ENCODE data around the gene CAPN12.

Gene CAPN12

DNA sequence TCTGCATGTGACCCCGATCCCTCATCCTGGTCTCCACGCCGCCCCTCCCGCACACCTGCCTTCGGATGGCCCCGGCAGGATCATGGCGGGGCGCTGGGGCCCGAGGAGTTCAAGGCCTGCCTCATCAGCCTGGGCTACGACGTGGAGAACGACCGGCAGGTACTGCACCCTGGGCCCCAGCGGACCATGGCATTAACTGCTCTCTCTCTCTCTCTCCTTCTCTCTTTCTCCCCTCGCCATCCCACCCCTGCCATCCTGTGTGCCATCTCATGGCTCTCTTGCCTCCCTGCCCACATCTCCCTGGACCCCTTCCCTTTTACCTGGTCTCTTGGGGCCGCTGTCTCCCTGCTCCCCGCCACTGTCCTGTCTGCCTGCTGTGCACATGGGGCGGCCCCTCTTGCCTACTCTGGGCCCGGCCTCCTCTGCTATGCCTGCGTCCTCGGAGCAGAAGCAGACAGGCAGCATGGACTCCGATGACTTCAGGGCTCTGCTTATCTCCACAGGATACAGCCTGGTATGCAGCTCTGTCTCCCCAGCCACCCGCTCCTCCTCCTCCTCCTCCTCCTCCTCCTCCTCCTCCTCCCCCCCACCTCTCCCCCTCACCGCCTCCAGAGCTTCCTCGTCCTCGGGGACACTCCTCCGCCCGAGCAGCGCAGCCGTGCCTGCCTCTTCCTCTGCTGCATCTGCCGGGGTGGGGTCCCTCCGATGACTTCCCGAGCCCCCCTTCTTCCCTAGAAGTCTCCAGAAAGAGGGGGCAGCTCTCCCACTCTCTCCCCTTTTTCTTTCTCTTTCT, 16.2 kb downstream of the CAPN12 start:
- Histone ChIP-seq H3K36me3 (ENCODE audit: control insufficient read depth, insufficient read depth, low read length) (peaks cover 35% of the 10 kb centered on the region), H3K4me3 (replicated peaks; ENCODE audit: low read depth, low read length) (no peak overlapping the region), H3K27me3 (replicated peaks; ENCODE audit: control insufficient read depth, insufficient read depth, low read length) (no peaks in the 10 kb centered on the region)
- DNase-seq (ENCODE audit: extremely low read depth, insufficient read length): no peak
- TF ChIP-seq, protein P1, sequence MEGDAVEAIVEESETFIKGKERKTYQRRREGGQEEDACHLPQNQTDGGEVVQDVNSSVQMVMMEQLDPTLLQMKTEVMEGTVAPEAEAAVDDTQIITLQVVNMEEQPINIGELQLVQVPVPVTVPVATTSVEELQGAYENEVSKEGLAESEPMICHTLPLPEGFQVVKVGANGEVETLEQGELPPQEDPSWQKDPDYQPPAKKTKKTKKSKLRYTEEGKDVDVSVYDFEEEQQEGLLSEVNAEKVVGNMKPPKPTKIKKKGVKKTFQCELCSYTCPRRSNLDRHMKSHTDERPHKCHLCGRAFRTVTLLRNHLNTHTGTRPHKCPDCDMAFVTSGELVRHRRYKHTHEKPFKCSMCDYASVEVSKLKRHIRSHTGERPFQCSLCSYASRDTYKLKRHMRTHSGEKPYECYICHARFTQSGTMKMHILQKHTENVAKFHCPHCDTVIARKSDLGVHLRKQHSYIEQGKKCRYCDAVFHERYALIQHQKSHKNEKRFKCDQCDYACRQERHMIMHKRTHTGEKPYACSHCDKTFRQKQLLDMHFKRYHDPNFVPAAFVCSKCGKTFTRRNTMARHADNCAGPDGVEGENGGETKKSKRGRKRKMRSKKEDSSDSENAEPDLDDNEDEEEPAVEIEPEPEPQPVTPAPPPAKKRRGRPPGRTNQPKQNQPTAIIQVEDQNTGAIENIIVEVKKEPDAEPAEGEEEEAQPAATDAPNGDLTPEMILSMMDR (IDR thresholded peaks at IDR 0.05; ENCODE audit: insufficient read depth, low read length, poor library complexity, severe bottlenecking): no peak

DNA sequence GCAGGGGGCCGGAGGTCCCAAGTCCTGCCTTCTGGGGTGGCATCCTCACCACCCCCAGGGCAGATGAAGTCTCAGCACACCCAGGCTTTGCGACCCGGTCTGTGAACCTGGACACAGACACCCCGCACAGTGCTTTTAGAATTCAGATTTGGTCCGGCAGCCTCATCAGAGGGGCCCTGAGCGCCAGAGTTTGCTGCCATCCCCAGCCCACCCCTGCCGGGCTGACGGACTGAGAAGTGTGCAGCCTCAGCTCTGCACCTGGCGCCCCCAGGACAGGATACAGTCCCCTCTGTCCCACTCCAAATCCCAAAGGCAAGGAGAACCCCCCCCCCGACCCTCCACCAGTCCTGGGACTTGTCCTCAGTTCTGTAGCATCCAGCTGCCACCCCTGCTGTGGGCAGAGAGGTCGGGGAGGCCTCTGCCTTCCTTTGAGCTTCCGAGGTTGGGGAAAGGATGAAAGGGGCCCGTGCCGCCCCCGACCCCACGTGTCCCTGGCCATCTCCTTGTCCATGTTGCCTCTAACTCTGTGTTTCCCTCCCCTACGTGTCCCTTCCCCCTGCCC, 16.9 kb downstream of the CAPN12 start:
- TF ChIP-seq, protein P1 (IDR thresholded peaks at IDR 0.05; ENCODE audit: insufficient read depth, low read length, poor library complexity, severe bottlenecking): no peak
- no peak for DNase-seq (ENCODE audit: extremely low read depth, insufficient read length)
- Histone ChIP-seq H3K27me3 (replicated peaks; ENCODE audit: control insufficient read depth, insufficient read depth, low read length) (no peaks in the 10 kb centered on the region), H3K36me3 (ENCODE audit: control insufficient read depth, insufficient read depth, low read length) (peaks cover 38% of the 10 kb centered on the region), H3K4me3 (replicated peaks; ENCODE audit: low read depth, low read length) (no peak overlapping the region)

DNA sequence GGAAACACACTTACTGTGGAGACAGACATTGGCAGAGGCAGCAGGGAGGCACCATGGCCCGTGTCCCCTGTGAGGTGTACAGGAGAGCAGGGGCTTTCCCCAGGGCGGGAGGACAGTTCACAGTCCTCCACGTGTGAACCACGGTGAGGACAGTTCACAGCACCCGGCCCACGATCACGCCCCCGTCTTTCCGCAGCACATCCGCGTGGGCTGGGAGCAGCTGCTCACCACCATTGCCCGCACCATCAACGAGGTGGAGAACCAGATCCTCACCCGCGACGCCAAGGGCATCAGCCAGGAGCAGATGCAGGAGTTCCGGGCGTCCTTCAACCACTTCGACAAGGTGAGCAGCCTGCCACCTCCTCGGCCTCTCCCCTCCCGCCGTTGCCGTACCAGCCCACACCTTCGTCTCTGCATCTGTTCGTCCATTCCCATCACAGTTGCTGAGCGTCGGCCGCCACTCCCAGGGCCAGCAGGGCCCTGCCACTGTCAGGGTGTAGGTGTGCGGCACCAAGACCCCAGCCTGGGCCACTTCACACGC, 17.4 kb downstream of the CAPN12 start:
- TF ChIP-seq, protein P1 (IDR thresholded peaks at IDR 0.05; ENCODE audit: insufficient read depth, low read length, poor library complexity, severe bottlenecking): no peak
- Histone ChIP-seq H3K4me3 (replicated peaks; ENCODE audit: low read depth, low read length) (no peak overlapping the region), H3K36me3 (ENCODE audit: control insufficient read depth, insufficient read depth, low read length) (peaks cover 43% of the 10 kb centered on the region), H3K27me3 (replicated peaks; ENCODE audit: control insufficient read depth, insufficient read depth, low read length) (no peaks in the 10 kb centered on the region)
- DNase-seq (ENCODE audit: extremely low read depth, insufficient read length): no peak

DNA sequence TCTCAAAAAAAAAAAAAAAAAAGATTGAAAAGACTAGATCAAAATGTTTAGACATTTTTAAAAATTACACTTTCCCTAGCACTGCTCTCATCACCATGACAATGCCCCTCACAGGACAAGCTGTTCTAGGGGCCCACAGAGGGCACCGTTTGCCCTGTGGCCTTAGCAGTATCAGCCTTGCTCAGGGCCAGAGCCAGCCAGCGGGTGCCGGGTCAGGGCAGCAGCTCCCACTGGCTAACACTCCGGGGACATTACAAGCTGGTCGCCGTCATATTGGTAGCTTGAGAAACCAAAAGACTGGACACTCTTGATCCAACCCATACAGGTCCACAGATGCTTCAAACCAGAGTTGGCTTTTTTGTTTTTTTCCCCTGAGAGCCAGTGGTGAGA, 18.0 kb downstream of the CAPN12 start:
- Histone ChIP-seq H3K27me3 (replicated peaks; ENCODE audit: control insufficient read depth, insufficient read depth, low read length) (no peaks in the 10 kb centered on the region), H3K36me3 (ENCODE audit: control insufficient read depth, insufficient read depth, low read length) (peaks cover 48% of the 10 kb centered on the region), H3K4me3 (replicated peaks; ENCODE audit: low read depth, low read length) (no peak overlapping the region)
- TF ChIP-seq, protein P1 (IDR thresholded peaks at IDR 0.05; ENCODE audit: insufficient read depth, low read length, poor library complexity, severe bottlenecking): no peak
- no peak for DNase-seq (ENCODE audit: extremely low read depth, insufficient read length)

DNA sequence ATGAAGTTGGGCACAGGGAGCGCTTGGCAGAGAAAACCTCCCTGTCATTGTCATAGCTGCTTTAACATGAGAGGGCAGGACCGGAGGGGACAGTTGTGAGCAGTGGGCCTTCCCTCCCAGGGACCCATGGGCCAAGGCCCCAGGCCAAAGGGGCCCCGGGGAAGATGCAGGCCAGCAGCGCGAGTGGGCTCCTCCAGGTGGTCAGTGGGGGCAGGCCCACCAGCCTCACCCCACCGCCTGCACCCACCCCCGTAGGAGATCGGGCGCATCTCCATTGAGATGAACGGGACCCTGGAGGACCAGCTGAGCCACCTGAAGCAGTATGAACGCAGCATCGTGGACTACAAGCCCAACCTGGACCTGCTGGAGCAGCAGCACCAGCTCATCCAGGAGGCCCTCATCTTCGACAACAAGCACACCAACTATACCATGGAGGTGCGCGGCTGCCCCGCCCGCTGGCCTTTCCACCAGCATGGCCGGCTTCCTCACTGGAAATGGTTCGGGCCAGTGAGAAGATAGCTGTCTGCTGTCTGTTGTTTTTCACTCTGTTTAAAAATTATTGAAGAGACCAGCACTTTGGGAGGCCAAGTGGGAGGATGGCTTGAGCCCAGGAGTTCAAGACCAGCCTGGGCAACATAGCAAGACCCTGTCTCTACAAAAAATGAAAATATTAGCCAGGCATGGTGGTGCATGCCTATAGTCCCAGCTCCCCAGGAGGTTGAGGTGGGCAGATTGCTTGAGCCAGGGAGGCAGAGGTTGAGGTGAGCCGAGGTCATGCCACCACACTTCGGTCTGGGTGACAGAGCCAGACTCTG, 18.6 kb downstream of the CAPN12 start:
- no peak for DNase-seq (ENCODE audit: extremely low read depth, insufficient read length)
- H3K36me3 ChIP-seq (ENCODE audit: control insufficient read depth, insufficient read depth, low read length): peaks cover 46% of the 10 kb centered on the region

More for the DNA sequence above, 18.6 kb downstream of the CAPN12 start:
- H3K27me3 ChIP-seq (replicated peaks; ENCODE audit: control insufficient read depth, insufficient read depth, low read length): no peaks in the 10 kb centered on the region
- TF ChIP-seq, protein P1 (IDR thresholded peaks at IDR 0.05; ENCODE audit: insufficient read depth, low read length, poor library complexity, severe bottlenecking): no peak
- H3K4me3 ChIP-seq (replicated peaks; ENCODE audit: low read depth, low read length): no peak overlapping the region

Data from GM06990 (cell line).